GM19463 (cell line): Measurements from ENCODE around the gene HINT1.

ENCODE experiments used
- ATAC-seq: cut with Tn5 transposase; IDR thresholded peaks from one replicate; pipeline ENCODE4 v1.9.1; 2021; ENCODE audit warnings: mild to moderate bottlenecking, moderate library complexity; ENCODE audit not compliant: unreplicated experiment

Gene HINT1

GRCh38 chr5:131112424-131112823 lies 52.6 kb downstream of the HINT1 start:
- no peak for ATAC-seq

GRCh38 chr5:131110256-131110594 lies 54.8 kb downstream of the HINT1 start:
- ATAC-seq = no peak

GRCh38 chr5:131109540-131110255 lies 55.4 kb downstream of the HINT1 start:
- ATAC-seq = peak; percentile 81
